Measurements from ENCODE around the gene CSRNP3. TPM values are rescaled to one million over a fixed set of nuclear protein-coding genes. Genes with fewer than 3 reads are reported as not detected.

The CSRNP3 gene
- total RNA-seq, 2 donors from 2014 or later: not detected

DNA sequence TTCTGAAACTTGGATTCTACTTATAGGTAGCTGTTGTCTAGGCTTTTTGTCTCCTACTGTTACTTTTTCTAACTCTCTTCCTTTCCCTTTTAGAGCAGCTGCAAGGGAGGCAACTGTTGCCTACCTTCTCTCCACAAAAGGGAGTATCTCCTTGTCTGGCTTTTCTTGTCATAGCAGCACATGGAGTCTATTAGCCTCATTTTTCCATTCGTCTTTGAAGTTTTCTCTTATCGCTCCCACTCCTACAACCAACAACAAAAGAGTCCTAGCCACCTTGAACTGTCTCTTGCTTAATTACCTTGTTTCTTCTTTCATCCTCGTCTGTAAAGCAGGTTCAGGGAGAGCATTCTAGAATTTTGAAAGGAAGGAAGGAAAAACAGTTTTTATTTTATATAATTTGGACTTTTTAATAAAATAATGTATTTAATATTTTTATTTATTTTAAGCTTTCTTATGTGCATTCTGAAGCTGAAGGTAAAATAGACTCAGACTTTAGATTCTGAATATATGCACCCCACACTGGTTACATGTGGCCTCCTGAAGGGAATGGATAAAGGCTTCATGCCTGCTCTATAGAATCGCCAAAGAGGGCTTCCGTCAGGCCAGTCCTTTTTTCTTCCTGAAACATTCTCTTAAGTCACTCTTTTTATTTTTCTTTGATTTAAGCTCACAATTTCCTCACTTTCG is 154.4 kb downstream of the CSRNP3 start:
- DNase-seq: no peak
- no peaks in the 10 kb centered on the region for H3K4me1 Mint-ChIP-seq
- H3K36me3 Mint-ChIP-seq (ENCODE audit: low read depth): peaks cover 3% of the 10 kb centered on the region
- no peak overlapping the region for H3K27ac Mint-ChIP-seq
- ATAC-seq: no peak
- no peaks in the 10 kb centered on the region for H3K9me3 ChIP-seq (ENCODE audit: control insufficient read depth, low read length, poor library complexity, severe bottlenecking)
- H3K4me3 Mint-ChIP-seq: no peak overlapping the region
- H3K27me3 Mint-ChIP-seq: peaks cover 6% of the 10 kb centered on the region

DNA sequence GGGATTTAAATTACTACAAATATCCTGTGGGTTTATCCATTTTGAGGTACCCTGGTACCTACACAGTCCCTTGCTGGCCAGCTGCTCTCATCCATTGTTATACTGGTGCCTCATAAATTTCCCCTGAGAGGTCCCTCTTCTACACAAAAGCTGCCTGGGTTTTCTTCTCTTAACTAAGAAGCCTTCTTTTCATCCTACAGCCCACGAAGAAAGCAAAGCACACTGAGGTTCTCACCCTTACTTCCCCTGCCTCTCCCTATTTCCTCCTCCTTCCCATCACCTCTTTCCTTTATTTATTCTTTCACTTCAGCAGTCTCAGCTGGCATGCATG is 154.9 kb downstream of the CSRNP3 start:
- DNase-seq (no peak), ATAC-seq (no peak)
- peaks cover 6% of the 10 kb centered on the region for H3K27me3 Mint-ChIP-seq
- H3K4me3 Mint-ChIP-seq: no peak overlapping the region
- no peaks in the 10 kb centered on the region for H3K9me3 ChIP-seq (ENCODE audit: control insufficient read depth, low read length, poor library complexity, severe bottlenecking)
- H3K36me3 Mint-ChIP-seq (ENCODE audit: low read depth): peaks cover 3% of the 10 kb centered on the region
- H3K27ac Mint-ChIP-seq: no peak overlapping the region
- H3K4me1 Mint-ChIP-seq: no peaks in the 10 kb centered on the region

GRCh38 chr2:165627470-165627869 is 158.0 kb downstream of the CSRNP3 start:
- Mint-ChIP-seq H3K36me3 (ENCODE audit: low read depth) (peaks cover 3% of the 10 kb centered on the region), H3K27ac (no peak overlapping the region), H3K4me3 (no peak overlapping the region), H3K4me1 (peaks cover 6% of the 10 kb centered on the region), H3K27me3 (peaks cover 6% of the 10 kb centered on the region)
- DNase-seq (no peak), ATAC-seq (no peak)
- H3K9me3 ChIP-seq (ENCODE audit: control insufficient read depth, low read length, poor library complexity, severe bottlenecking): no peaks in the 10 kb centered on the region

- ATAC-seq: no peak
- Mint-ChIP-seq H3K36me3 (ENCODE audit: low read depth) (no peaks in the 10 kb centered on the region), H3K27me3 (peaks cover 5% of the 10 kb centered on the region), H3K4me3 (no peak overlapping the region), H3K27ac (no peak overlapping the region), H3K4me1 (peaks cover 6% of the 10 kb centered on the region)
- H3K9me3 ChIP-seq (ENCODE audit: control insufficient read depth, low read length, poor library complexity, severe bottlenecking): no peaks in the 10 kb centered on the region
- DNase-seq: no peak
Observed at GRCh38 chr2:165629776-165630175, 160.3 kb downstream of the CSRNP3 start.

GRCh38 chr2:165630236-165630635 is 160.7 kb downstream of the CSRNP3 start:
- H3K9me3 ChIP-seq (ENCODE audit: control insufficient read depth, low read length, poor library complexity, severe bottlenecking): no peaks in the 10 kb centered on the region
- H3K27me3 Mint-ChIP-seq: peaks cover 4% of the 10 kb centered on the region
- no peak overlapping the region for H3K4me3 Mint-ChIP-seq
- H3K36me3 Mint-ChIP-seq (ENCODE audit: low read depth): no peaks in the 10 kb centered on the region
- ATAC-seq (no peak), DNase-seq (no peak)
- H3K27ac Mint-ChIP-seq: no peak overlapping the region
- H3K4me1 Mint-ChIP-seq: peaks cover 6% of the 10 kb centered on the region

- H3K36me3 Mint-ChIP-seq (ENCODE audit: low read depth): no peaks in the 10 kb centered on the region
- H3K4me1 Mint-ChIP-seq: peaks cover 6% of the 10 kb centered on the region
- no peaks in the 10 kb centered on the region for H3K9me3 ChIP-seq (ENCODE audit: control insufficient read depth, low read length, poor library complexity, severe bottlenecking)
- H3K27ac Mint-ChIP-seq: no peak overlapping the region
- DNase-seq: no peak
- ATAC-seq: no peak
- peaks cover 4% of the 10 kb centered on the region for H3K27me3 Mint-ChIP-seq
- no peak overlapping the region for H3K4me3 Mint-ChIP-seq
Observed at GRCh38 chr2:165631089-165631488, 161.6 kb downstream of the CSRNP3 start.

GRCh38 chr2:165632594-165632993 is 163.1 kb downstream of the CSRNP3 start:
- no peak overlapping the region for H3K27ac Mint-ChIP-seq
- ATAC-seq: no peak
- H3K36me3 Mint-ChIP-seq (ENCODE audit: low read depth): no peaks in the 10 kb centered on the region
- H3K4me1 Mint-ChIP-seq: peaks cover 6% of the 10 kb centered on the region
- no peaks in the 10 kb centered on the region for H3K9me3 ChIP-seq (ENCODE audit: control insufficient read depth, low read length, poor library complexity, severe bottlenecking)
- DNase-seq: no peak
- H3K4me3 Mint-ChIP-seq: no peak overlapping the region
- H3K27me3 Mint-ChIP-seq: peaks cover 4% of the 10 kb centered on the region

DNA sequence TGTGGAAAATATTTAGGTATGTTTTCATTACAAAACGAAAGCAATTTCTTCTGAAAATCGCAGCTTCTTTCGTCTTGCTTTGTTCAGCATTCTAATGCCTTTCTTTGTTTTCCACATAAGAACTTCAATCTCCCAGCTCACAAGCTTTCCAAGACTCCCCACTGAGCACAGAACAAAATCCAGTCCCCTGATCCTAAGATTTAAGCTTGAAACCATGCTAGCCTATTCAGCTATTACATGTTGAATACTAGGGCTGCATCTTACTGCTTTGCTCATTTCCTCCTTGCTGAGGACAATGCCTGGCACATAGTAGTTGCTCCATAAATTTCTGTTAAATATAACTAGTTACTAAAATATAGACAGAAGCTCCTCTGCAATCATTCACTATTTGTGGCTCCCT is 163.9 kb downstream of the CSRNP3 start:
- Mint-ChIP-seq H3K27ac (no peak overlapping the region), H3K36me3 (ENCODE audit: low read depth) (no peaks in the 10 kb centered on the region), H3K27me3 (peaks cover 4% of the 10 kb centered on the region), H3K4me3 (no peak overlapping the region), H3K4me1 (peaks cover 6% of the 10 kb centered on the region)
- ATAC-seq (no peak), DNase-seq (no peak)
- no peaks in the 10 kb centered on the region for H3K9me3 ChIP-seq (ENCODE audit: control insufficient read depth, low read length, poor library complexity, severe bottlenecking)

- Mint-ChIP-seq H3K27me3 (peaks cover 8% of the 10 kb centered on the region), H3K27ac (no peak overlapping the region), H3K36me3 (ENCODE audit: low read depth) (no peaks in the 10 kb centered on the region), H3K4me1 (peaks cover 6% of the 10 kb centered on the region), H3K4me3 (no peak overlapping the region)
- no peaks in the 10 kb centered on the region for H3K9me3 ChIP-seq (ENCODE audit: control insufficient read depth, low read length, poor library complexity, severe bottlenecking)
- no peak for ATAC-seq
- DNase-seq: no peak
Observed at GRCh38 chr2:165634282-165634681, 164.8 kb downstream of the CSRNP3 start.

GRCh38 chr2:165634855-165635254 is 165.4 kb downstream of the CSRNP3 start:
- Mint-ChIP-seq H3K36me3 (ENCODE audit: low read depth) (no peaks in the 10 kb centered on the region), H3K4me3 (no peak overlapping the region), H3K4me1 (peaks cover 3% of the 10 kb centered on the region), H3K27me3 (peaks cover 11% of the 10 kb centered on the region), H3K27ac (no peak overlapping the region)
- DNase-seq (no peak), ATAC-seq (no peak)
- no peaks in the 10 kb centered on the region for H3K9me3 ChIP-seq (ENCODE audit: control insufficient read depth, low read length, poor library complexity, severe bottlenecking)

DNA sequence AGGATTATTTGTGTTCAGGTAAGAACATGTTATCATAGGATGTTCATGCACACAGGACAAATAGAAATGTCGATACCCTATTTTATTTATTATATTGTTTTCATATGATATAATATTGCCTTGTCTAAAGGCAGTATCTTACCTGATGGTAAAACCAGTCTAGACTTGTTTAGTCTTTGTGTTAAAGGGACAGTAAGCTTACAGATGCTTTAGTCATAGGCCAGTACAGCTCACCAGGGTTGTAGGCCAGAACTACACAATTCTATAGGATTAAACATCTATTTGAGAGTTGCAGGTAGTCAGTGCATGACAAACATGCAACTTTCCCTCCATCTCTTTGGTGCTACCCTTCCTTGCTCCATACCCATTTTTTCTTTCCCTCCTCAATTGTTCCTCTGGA is 166.0 kb downstream of the CSRNP3 start:
- Mint-ChIP-seq H3K4me1 (no peaks in the 10 kb centered on the region), H3K27ac (no peak overlapping the region), H3K27me3 (peaks cover 11% of the 10 kb centered on the region), H3K4me3 (no peak overlapping the region), H3K36me3 (ENCODE audit: low read depth) (no peaks in the 10 kb centered on the region)
- DNase-seq: no peak
- no peak for ATAC-seq
- H3K9me3 ChIP-seq (ENCODE audit: control insufficient read depth, low read length, poor library complexity, severe bottlenecking): no peaks in the 10 kb centered on the region

DNA sequence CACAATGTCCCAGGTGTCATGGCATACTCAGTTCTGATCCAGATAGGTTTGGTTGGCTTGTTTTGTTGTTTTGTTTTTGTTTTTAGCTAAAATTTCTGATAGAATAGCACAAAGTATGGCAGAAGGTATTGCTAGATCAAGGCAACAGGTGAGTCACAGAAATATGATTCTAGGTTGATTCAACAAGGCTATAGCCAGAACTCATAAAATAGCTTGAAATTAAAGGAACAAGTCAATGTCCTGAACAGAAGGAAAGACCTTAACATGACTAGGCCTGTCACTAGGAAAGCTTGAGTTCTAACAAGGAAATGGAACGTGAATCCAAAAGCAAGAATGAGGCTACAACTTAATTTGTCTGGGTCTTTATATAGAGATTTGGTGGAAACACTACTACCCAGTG is 167.5 kb downstream of the CSRNP3 start:
- Mint-ChIP-seq H3K27ac (no peak overlapping the region), H3K36me3 (ENCODE audit: low read depth) (no peaks in the 10 kb centered on the region), H3K4me1 (no peaks in the 10 kb centered on the region), H3K27me3 (peaks cover 11% of the 10 kb centered on the region), H3K4me3 (no peak overlapping the region)
- no peak for DNase-seq
- no peaks in the 10 kb centered on the region for H3K9me3 ChIP-seq (ENCODE audit: control insufficient read depth, low read length, poor library complexity, severe bottlenecking)
- ATAC-seq: no peak

GRCh38 chr2:165637396-165637795 is 167.9 kb downstream of the CSRNP3 start:
- ATAC-seq (no peak), DNase-seq (no peak)
- H3K4me1 Mint-ChIP-seq: no peaks in the 10 kb centered on the region
- H3K27me3 Mint-ChIP-seq: peaks cover 11% of the 10 kb centered on the region
- H3K9me3 ChIP-seq (ENCODE audit: control insufficient read depth, low read length, poor library complexity, severe bottlenecking): no peaks in the 10 kb centered on the region
- H3K4me3 Mint-ChIP-seq: no peak overlapping the region
- H3K27ac Mint-ChIP-seq: no peak overlapping the region
- H3K36me3 Mint-ChIP-seq (ENCODE audit: low read depth): no peaks in the 10 kb centered on the region

DNA sequence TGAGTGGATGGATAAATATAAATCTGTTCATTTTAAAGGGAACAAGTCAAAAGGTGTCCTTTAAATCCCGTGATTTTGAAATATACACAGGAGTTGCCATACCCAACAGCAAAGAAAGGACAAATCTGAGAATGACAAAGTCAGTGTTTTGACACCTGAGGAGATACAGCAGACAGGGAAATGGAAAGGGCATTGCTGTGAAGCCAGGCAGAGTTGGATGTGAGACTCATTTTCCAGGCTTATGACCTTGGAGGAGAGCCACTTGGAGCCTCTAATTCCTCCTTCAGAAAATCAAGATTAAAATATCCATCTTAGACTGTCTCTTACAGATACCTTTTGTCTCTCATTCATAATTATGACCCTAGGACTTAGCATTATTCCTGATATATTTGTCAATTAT is 170.0 kb downstream of the CSRNP3 start:
- H3K27ac Mint-ChIP-seq: no peak overlapping the region
- H3K4me1 Mint-ChIP-seq: no peaks in the 10 kb centered on the region

More for the DNA sequence above, 170.0 kb downstream of the CSRNP3 start:
- ATAC-seq (no peak), DNase-seq (no peak)
- no peaks in the 10 kb centered on the region for H3K36me3 Mint-ChIP-seq (ENCODE audit: low read depth)
- H3K9me3 ChIP-seq (ENCODE audit: control insufficient read depth, low read length, poor library complexity, severe bottlenecking): no peaks in the 10 kb centered on the region
- H3K4me3 Mint-ChIP-seq: no peak overlapping the region
- H3K27me3 Mint-ChIP-seq: peaks cover 7% of the 10 kb centered on the region

Data from T-helper 17 cell (primary cell).